HG03159 (cell line): ENCODE measurements around the gene FAM50B.
"Not testable (repeated sequence)": the region's sequence is repeated elsewhere in the genome, so short reads cannot be mapped to it uniquely, and the experiment has no call there.

Experiments used
- ATAC-seq: cut with Tn5 transposase; IDR thresholded peaks from one replicate; pipeline ENCODE4 v1.9.1; 2021; ENCODE audit warnings: mild to moderate bottlenecking, moderate library complexity; ENCODE audit not compliant: unreplicated experiment

The FAM50B gene

GRCh38 chr6:3844097-3844463 is 5.1 kb upstream of the FAM50B start:
- ATAC-seq: no peak

GRCh38 chr6:3847521-3847920 is 1.7 kb upstream of the FAM50B start:
- no peak for ATAC-seq

- no peak for ATAC-seq
Measured at GRCh38 chr6:3848380-3848779, 793 bp upstream of the FAM50B start.

- ATAC-seq: no peak
Measured at GRCh38 chr6:3849681-3850450, 693 bp downstream of the FAM50B start.

- ATAC-seq: no peak
Measured at GRCh38 chr6:3850451-3851203, 1.5 kb downstream of the FAM50B start.

GRCh38 chr6:3851839-3852238 is 2.7 kb downstream of the FAM50B start:
- ATAC-seq: no peak

- no peak for ATAC-seq
Measured at GRCh38 chr6:3852391-3852790, 3.2 kb downstream of the FAM50B start.

- no peak for ATAC-seq
Measured at GRCh38 chr6:3855866-3856265, 6.7 kb downstream of the FAM50B start.

- no peak for ATAC-seq
Measured at GRCh38 chr6:3856576-3856975, 7.4 kb downstream of the FAM50B start.

- no peak for ATAC-seq
Measured at GRCh38 chr6:3857468-3858456, 8.6 kb downstream of the FAM50B start.

GRCh38 chr6:3859878-3860552 is 10.8 kb downstream of the FAM50B start:
- ATAC-seq: no peak

- ATAC-seq: no peak
Measured at GRCh38 chr6:3861424-3861823, 12.3 kb downstream of the FAM50B start.

GRCh38 chr6:3862038-3862437 is 12.9 kb downstream of the FAM50B start:
- no peak for ATAC-seq

- ATAC-seq: not testable (repeated sequence)
Measured at GRCh38 chr6:3863322-3863721, 14.1 kb downstream of the FAM50B start.

GRCh38 chr6:3865463-3865862 is 16.3 kb downstream of the FAM50B start:
- no peak for ATAC-seq

GRCh38 chr6:3867641-3868502 is 18.7 kb downstream of the FAM50B start:
- ATAC-seq: no peak

- no peak for ATAC-seq
Measured at GRCh38 chr6:3868544-3868943, 19.4 kb downstream of the FAM50B start.

- ATAC-seq: no peak
Measured at GRCh38 chr6:3869284-3869631, 20.1 kb downstream of the FAM50B start.

GRCh38 chr6:3869632-3870527 is 20.7 kb downstream of the FAM50B start:
- ATAC-seq: no peak
